GM12878 (cell line): ENCODE data around the gene RGSL1. TPM values are rescaled to one million over a fixed set of nuclear protein-coding genes. Genes with fewer than 3 reads are reported as not detected.

Experiments used
- BRCA1 ChIP-seq: IDR thresholded peaks from 2 replicates; pipeline ENCODE4 v1.6.1; 2011; ENCODE audit warnings: low read depth, low read length, improper control_type of control experiment
- CBX5 ChIP-seq: sonication (generic); IDR thresholded peaks from 2 replicates; pipeline ENCODE4 v1.6.1; 2016; ENCODE audit warnings: low read depth, moderate library complexity, mild to moderate bottlenecking, inconsistent platforms
- CHD1 ChIP-seq: IDR thresholded peaks from 2 replicates; pipeline ENCODE4 v1.6.1; 2012; ENCODE audit warnings: low read depth, low read length, improper control_type of control experiment
- CREM ChIP-seq: IDR thresholded peaks from 2 replicates; pipeline ENCODE4 v1.6.1; 2014; ENCODE audit warnings: antibody characterized with exemption, low read depth
- ELK1 ChIP-seq: IDR thresholded peaks from 2 replicates; pipeline ENCODE4 v1.6.1; 2012; ENCODE audit warnings: low read depth, low read length, improper control_type of control experiment
- ETV6 ChIP-seq, 2 experiments: fragments of 450-650 bp in 1 of 2; IDR thresholded peaks in 1 of 2; conservative IDR thresholded peaks in 1 of 2; 2 replicates each; pipeline ENCODE4 v1.6.1; 2014; ENCODE audit warnings: antibody characterized with exemption in 1 of 2, borderline replicate concordance in 1 of 2, low read depth in 1 of 2, mild to moderate bottlenecking in 1 of 2, moderate library complexity in 1 of 2
- FOS ChIP-seq: IDR thresholded peaks from 3 replicates; pipeline ENCODE4 v1.6.1; 2011; ENCODE audit warnings: borderline replicate concordance; ENCODE audit not compliant: insufficient read length; ENCODE audit errors: extremely low read depth
- IKZF2 ChIP-seq, 2 experiments: fragments of 450-650 bp; IDR thresholded peaks; 2 replicates each; pipeline ENCODE4 v1.6.1; 2017; ENCODE audit warnings: mild to moderate bottlenecking in 2 of 2, moderate library complexity in 2 of 2
- NFIC ChIP-seq: IDR thresholded peaks from 2 replicates; pipeline ENCODE4 v1.6.1; 2012; ENCODE audit warnings: low read depth, mild to moderate bottlenecking, inconsistent platforms, low read length, moderate library complexity
- RAD51 ChIP-seq: fragments of 450-650 bp; IDR thresholded peaks from 2 replicates; pipeline ENCODE4 v1.6.1; 2016; ENCODE audit warnings: moderate library complexity, mild to moderate bottlenecking, inconsistent platforms
- SIX5 ChIP-seq: IDR thresholded peaks from 2 replicates; pipeline ENCODE4 v1.6.1; 2011; ENCODE audit warnings: mild to moderate bottlenecking, low read depth, low read length, moderate library complexity; ENCODE audit not compliant: severe bottlenecking
- SPI1 ChIP-seq: IDR thresholded peaks from 2 replicates; pipeline ENCODE4 v1.6.1; 2011; ENCODE audit warnings: low read depth, mild to moderate bottlenecking, low read length, moderate library complexity, borderline replicate concordance; ENCODE audit not compliant: insufficient read depth
- SRF ChIP-seq, 2 experiments: IDR thresholded peaks; 2 replicates each; pipeline ENCODE4 v1.6.1; 2011; ENCODE audit warnings: low read depth in 2 of 2, low read length in 2 of 2, mild to moderate bottlenecking in 1 of 2, moderate library complexity in 1 of 2
- STAT1 ChIP-seq: fragments of 450-650 bp; conservative IDR thresholded peaks from 2 replicates; pipeline ENCODE4 v1.6.1; 2014; ENCODE audit warnings: antibody characterized with exemption, mild to moderate bottlenecking
- STAT3 ChIP-seq: IDR thresholded peaks from 2 replicates; pipeline ENCODE4 v1.6.1; 2011; ENCODE audit warnings: low read depth, low read length, improper control_type of control experiment
- SUPT20H ChIP-seq: IDR thresholded peaks from 2 replicates; pipeline ENCODE4 v1.6.1; 2011; ENCODE audit warnings: low read depth, mild to moderate bottlenecking, low read length, moderate library complexity, borderline replicate concordance; ENCODE audit not compliant: control insufficient read depth
- WRNIP1 ChIP-seq: IDR thresholded peaks from 2 replicates; pipeline ENCODE4 v1.6.1; 2011; ENCODE audit warnings: low read depth, low read length, improper control_type of control experiment, borderline replicate concordance
- ZNF274 ChIP-seq: IDR thresholded peaks from one replicate; pipeline ENCODE4 v1.8.0; 2011; ENCODE audit not compliant: insufficient read length, insufficient read depth
- polyA plus RNA-seq, 11 experiments: library from polyadenylated mRNA; depleted of rRNA in 4 of 11; unstranded in 6 of 11; stranded (reverse) in 5 of 11; fragments of >200 nt; fragmentation: Nextera tagmentation in 4 of 11; fragmentation: Illumina TruSeq in 1 of 11; extraction: Ambion mirVana in 4 of 11; extraction: Trizol in 1 of 11; gene quantifications; 1 replicate in 1 of 11; 2 replicates in 10 of 11; pipeline versions ENCODE4 v1.2.1 to v1.2.3, GENCODE V29; 2011 to 2016; ENCODE audit warnings: inconsistent platforms in 2 of 11, missing spikeins in 2 of 11, low read depth in 1 of 11
- total RNA-seq, 4 experiments: library from RNA; depleted of rRNA in 3 of 4; stranded (reverse); fragments of >200 nt in 3 of 4; fragmentation: Illumina TruSeq in 1 of 4; extraction: Trizol in 1 of 4; gene quantifications; 2 replicates each; pipeline versions ENCODE4 v1.2.1 to v1.2.3, GENCODE V29; 2013 to 2021
- TF ChIP-seq, protein P1 (sequence below): IDR thresholded peaks from 2 replicates; pipeline ENCODE4 v1.6.1; 2011; ENCODE audit warnings: low read depth, mild to moderate bottlenecking, low read length, moderate library complexity, borderline replicate concordance; ENCODE audit errors: extremely low read depth
- TF ChIP-seq, protein P2 (sequence below): IDR thresholded peaks from 2 replicates; pipeline ENCODE4 v1.6.1; 2012; ENCODE audit warnings: low read depth, low read length, improper control_type of control experiment
- TF ChIP-seq, protein P3 (sequence below): fragments of 450-650 bp; formaldehyde crosslinking; IDR thresholded peaks from 2 replicates; pipeline ENCODE4 v1.4.0; 2022; ENCODE audit warnings: mild to moderate bottlenecking, moderate library complexity
- TF ChIP-seq, protein P4 (sequence below): fragments of 450-650 bp; conservative IDR thresholded peaks from 2 replicates; pipeline ENCODE4 v1.6.1; 2017; ENCODE audit warnings: mild to moderate bottlenecking, moderate library complexity
- TF ChIP-seq, protein P5 (sequence below): fragments of 450-650 bp; IDR thresholded peaks from 2 replicates; pipeline ENCODE4 v1.6.1; 2017; ENCODE audit warnings: borderline replicate concordance

The RGSL1 gene
- total and polyA plus RNA-seq, 10 of the 15 experiments (the other 5 are each of a cell fraction or from before 2014, with no cell fraction given) = 0.05 to 0.28 (median 0.27) TPM; not detected in 5

DNA sequence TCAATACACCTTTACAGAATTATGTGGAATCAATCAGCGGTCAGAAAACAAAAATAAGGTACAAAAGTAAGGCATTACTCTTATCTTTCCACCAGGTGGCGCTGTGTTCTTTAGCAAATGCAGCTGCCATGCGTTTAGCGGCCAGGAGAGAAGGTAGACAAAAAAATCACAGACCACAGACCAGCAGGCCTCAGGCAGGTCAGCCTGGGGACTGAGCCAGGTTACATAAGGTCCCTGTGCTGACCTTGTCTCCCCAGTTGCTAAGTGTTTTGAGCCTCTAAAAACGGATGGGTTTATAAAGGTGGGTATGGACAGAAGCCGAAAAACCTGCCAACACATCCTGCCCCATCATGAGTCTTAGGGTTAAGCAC is 151.5 kb downstream of the RGSL1 start (continued):
- TF ChIP-seq ETV6 (conservative IDR thresholded peaks at IDR 0.05 in 1 of 2, IDR thresholded peaks at IDR 0.05 in 1 of 2; ENCODE audit: borderline replicate concordance in 1 of 2, low read depth in 1 of 2) (no peak), CREM (no peak), CHD1 (no peak), SUPT20H (no peak), SRF (IDR thresholded peaks at IDR 0.05; ENCODE audit: low read depth in 2 of 2, low read length in 2 of 2) (no peak), STAT3 (no peak), FOS (no peak), RAD51 (no peak), SPI1 (no peak), NFIC (no peak), WRNIP1 (no peak), ZNF274 (no peak), CBX5 (0 out of 2 replicates have a peak, but pooled peaks have one; percentile 36), SIX5 (no peak), ELK1 (no peak), BRCA1 (no peak), IKZF2 (IDR thresholded peaks at IDR 0.05) (0 out of 4 replicates have a peak, but pooled peaks of 1 of the 2 experiments have one; percentile 8), STAT1 (no peak)
- TF ChIP-seq, protein P1, sequence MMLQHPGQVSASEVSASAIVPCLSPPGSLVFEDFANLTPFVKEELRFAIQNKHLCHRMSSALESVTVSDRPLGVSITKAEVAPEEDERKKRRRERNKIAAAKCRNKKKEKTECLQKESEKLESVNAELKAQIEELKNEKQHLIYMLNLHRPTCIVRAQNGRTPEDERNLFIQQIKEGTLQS = no peak
- TF ChIP-seq, protein P2, sequence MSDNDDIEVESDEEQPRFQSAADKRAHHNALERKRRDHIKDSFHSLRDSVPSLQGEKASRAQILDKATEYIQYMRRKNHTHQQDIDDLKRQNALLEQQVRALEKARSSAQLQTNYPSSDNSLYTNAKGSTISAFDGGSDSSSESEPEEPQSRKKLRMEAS = peak; percentile 78
- TF ChIP-seq, protein P3, sequence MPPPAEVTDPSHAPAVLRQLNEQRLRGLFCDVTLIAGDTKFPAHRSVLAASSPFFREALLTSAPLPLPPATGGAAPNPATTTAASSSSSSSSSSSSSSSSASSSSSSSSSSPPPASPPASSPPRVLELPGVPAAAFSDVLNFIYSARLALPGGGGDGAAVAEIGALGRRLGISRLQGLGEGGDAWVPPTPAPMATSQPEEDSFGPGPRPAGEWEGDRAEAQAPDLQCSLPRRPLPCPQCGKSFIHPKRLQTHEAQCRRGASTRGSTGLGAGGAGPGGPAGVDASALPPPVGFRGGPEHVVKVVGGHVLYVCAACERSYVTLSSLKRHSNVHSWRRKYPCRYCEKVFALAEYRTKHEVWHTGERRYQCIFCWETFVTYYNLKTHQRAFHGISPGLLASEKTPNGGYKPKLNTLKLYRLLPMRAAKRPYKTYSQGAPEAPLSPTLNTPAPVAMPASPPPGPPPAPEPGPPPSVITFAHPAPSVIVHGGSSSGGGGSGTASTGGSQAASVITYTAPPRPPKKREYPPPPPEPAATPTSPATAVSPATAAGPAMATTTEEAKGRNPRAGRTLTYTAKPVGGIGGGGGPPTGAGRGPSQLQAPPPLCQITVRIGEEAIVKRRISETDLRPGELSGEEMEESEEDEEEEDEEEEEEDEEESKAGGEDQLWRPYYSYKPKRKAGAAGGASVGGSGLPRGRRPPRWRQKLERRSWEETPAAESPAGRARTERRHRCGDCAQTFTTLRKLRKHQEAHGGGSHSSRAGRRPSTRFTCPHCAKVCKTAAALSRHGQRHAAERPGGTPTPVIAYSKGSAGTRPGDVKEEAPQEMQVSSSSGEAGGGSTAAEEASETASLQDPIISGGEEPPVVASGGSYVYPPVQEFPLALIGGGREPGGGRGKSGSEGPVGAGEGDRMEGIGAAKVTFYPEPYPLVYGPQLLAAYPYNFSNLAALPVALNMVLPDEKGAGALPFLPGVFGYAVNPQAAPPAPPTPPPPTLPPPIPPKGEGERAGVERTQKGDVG = no peak
- TF ChIP-seq, protein P4, sequence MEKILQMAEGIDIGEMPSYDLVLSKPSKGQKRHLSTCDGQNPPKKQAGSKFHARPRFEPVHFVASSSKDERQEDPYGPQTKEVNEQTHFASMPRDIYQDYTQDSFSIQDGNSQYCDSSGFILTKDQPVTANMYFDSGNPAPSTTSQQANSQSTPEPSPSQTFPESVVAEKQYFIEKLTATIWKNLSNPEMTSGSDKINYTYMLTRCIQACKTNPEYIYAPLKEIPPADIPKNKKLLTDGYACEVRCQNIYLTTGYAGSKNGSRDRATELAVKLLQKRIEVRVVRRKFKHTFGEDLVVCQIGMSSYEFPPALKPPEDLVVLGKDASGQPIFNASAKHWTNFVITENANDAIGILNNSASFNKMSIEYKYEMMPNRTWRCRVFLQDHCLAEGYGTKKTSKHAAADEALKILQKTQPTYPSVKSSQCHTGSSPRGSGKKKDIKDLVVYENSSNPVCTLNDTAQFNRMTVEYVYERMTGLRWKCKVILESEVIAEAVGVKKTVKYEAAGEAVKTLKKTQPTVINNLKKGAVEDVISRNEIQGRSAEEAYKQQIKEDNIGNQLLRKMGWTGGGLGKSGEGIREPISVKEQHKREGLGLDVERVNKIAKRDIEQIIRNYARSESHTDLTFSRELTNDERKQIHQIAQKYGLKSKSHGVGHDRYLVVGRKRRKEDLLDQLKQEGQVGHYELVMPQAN = 0 out of 2 replicates have a peak, but pooled peaks have one; percentile 48
- TF ChIP-seq, protein P5, sequence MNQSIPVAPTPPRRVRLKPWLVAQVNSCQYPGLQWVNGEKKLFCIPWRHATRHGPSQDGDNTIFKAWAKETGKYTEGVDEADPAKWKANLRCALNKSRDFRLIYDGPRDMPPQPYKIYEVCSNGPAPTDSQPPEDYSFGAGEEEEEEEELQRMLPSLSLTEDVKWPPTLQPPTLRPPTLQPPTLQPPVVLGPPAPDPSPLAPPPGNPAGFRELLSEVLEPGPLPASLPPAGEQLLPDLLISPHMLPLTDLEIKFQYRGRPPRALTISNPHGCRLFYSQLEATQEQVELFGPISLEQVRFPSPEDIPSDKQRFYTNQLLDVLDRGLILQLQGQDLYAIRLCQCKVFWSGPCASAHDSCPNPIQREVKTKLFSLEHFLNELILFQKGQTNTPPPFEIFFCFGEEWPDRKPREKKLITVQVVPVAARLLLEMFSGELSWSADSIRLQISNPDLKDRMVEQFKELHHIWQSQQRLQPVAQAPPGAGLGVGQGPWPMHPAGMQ = no peak
